NCI-H2029 treated with DMSO at 0.1 percent for 48 hours (cell line): ENCODE measurements around the gene TM4SF1.

Experiments
- DNase-seq: peaks from one replicate; lab custom pipeline; 2025; lab: John Stamatoyannopoulos, UW

Gene TM4SF1

GRCh38 chr3:149375501-149376196 is 1.8 kb downstream of the TM4SF1 start:
- no peak for DNase-seq

- no peak for DNase-seq
Measured at GRCh38 chr3:149374793-149375500, 2.5 kb downstream of the TM4SF1 start.

- no peak for DNase-seq
Measured at GRCh38 chr3:149374391-149374790, 3.1 kb downstream of the TM4SF1 start.

GRCh38 chr3:149373235-149374125 is 4.0 kb downstream of the TM4SF1 start:
- no peak for DNase-seq

GRCh38 chr3:149371723-149372114 is 5.7 kb downstream of the TM4SF1 start:
- no peak for DNase-seq

- DNase-seq: peak; percentile 37
Measured at GRCh38 chr3:149371001-149371722, 6.3 kb downstream of the TM4SF1 start.

GRCh38 chr3:149369991-149370866 is 7.2 kb downstream of the TM4SF1 start:
- no peak for DNase-seq

GRCh38 chr3:149368674-149369497 is 8.6 kb downstream of the TM4SF1 start:
- DNase-seq: peak; percentile 84

GRCh38 chr3:149368201-149368673 is 9.2 kb downstream of the TM4SF1 start:
- DNase-seq: no peak

GRCh38 chr3:149366941-149367840 is 10.3 kb downstream of the TM4SF1 start:
- no peak for DNase-seq

- no peak for DNase-seq
Measured at GRCh38 chr3:149366031-149366430, 11.4 kb downstream of the TM4SF1 start.

- DNase-seq: no peak
Measured at GRCh38 chr3:149364624-149365023, 12.8 kb downstream of the TM4SF1 start.

- no peak for DNase-seq
Measured at GRCh38 chr3:149363053-149363452, 14.4 kb downstream of the TM4SF1 start.

GRCh38 chr3:149362366-149362765 is 15.1 kb downstream of the TM4SF1 start:
- no peak for DNase-seq

- DNase-seq: no peak
Measured at GRCh38 chr3:149356630-149357029, 20.8 kb downstream of the TM4SF1 start.

- DNase-seq: no peak
Measured at GRCh38 chr3:149356044-149356592, 21.3 kb downstream of the TM4SF1 start.

- no peak for DNase-seq
Measured at GRCh38 chr3:149353581-149354184, 23.8 kb downstream of the TM4SF1 start.

GRCh38 chr3:149352556-149352955 is 24.9 kb downstream of the TM4SF1 start:
- peak; percentile 66 for DNase-seq
